ENCODE data around the gene CLASP2.
"Not testable (repeated sequence)": the region's sequence is repeated elsewhere in the genome, so short reads cannot be mapped to it uniquely, and the experiment has no call there.

The CLASP2 gene

GRCh38 chr3:33541918-33542317 lies 176.1 kb downstream of the CLASP2 start:
- DNase-seq (ENCODE audit: low read depth), result no peak

GRCh38 chr3:33538678-33539339 lies 179.2 kb downstream of the CLASP2 start:
- DNase-seq (ENCODE audit: low read depth), result no peak

GRCh38 chr3:33537133-33537532 lies 180.9 kb downstream of the CLASP2 start:
- DNase-seq (ENCODE audit: low read depth), result no peak

GRCh38 chr3:33526787-33527186 lies 191.3 kb downstream of the CLASP2 start:
- no peak for DNase-seq (ENCODE audit: low read depth)

GRCh38 chr3:33525232-33525631 lies 192.8 kb downstream of the CLASP2 start:
- DNase-seq (ENCODE audit: low read depth), result no peak

GRCh38 chr3:33523093-33523667 lies 194.9 kb downstream of the CLASP2 start:
- no peak for DNase-seq (ENCODE audit: low read depth)

GRCh38 chr3:33521736-33522135 lies 196.3 kb downstream of the CLASP2 start:
- DNase-seq (ENCODE audit: low read depth), result no peak

GRCh38 chr3:33513262-33513863 lies 204.7 kb downstream of the CLASP2 start:
- DNase-seq (ENCODE audit: low read depth), result no peak

- DNase-seq (ENCODE audit: low read depth), result no peak
Observed at GRCh38 chr3:33505027-33505426, 213.0 kb downstream of the CLASP2 start.

- DNase-seq (ENCODE audit: low read depth), result no peak
Observed at GRCh38 chr3:33496449-33496848, 221.6 kb downstream of the CLASP2 start.

- DNase-seq (ENCODE audit: low read depth), result no peak
Observed at GRCh38 chr3:33491721-33492120, 226.3 kb downstream of the CLASP2 start.

- no peak for DNase-seq (ENCODE audit: low read depth)
Observed at GRCh38 chr3:33490641-33491241, 227.3 kb downstream of the CLASP2 start.

- no peak for DNase-seq (ENCODE audit: low read depth)
Observed at GRCh38 chr3:33488683-33489082, 229.4 kb downstream of the CLASP2 start.

GRCh38 chr3:33488246-33488645 lies 229.8 kb downstream of the CLASP2 start:
- no peak for DNase-seq (ENCODE audit: low read depth)

- DNase-seq (ENCODE audit: low read depth), result no peak
Observed at GRCh38 chr3:33482111-33482521, 235.9 kb downstream of the CLASP2 start.

- DNase-seq (ENCODE audit: low read depth), result no peak
Observed at GRCh38 chr3:33474896-33475295, 243.2 kb downstream of the CLASP2 start.

- DNase-seq (ENCODE audit: low read depth), result no peak
Observed at GRCh38 chr3:33473813-33474212, 244.2 kb downstream of the CLASP2 start.

GRCh38 chr3:33467786-33468185 lies 250.3 kb downstream of the CLASP2 start:
- no peak for DNase-seq (ENCODE audit: low read depth)

GRCh38 chr3:33461097-33461496 lies 257.0 kb downstream of the CLASP2 start:
- no peak for DNase-seq (ENCODE audit: low read depth)

- not testable (repeated sequence) for DNase-seq (ENCODE audit: low read depth)
Observed at GRCh38 chr3:33459577-33459976, 258.5 kb downstream of the CLASP2 start.

- no peak for DNase-seq (ENCODE audit: low read depth)
Observed at GRCh38 chr3:33458446-33458845, 259.6 kb downstream of the CLASP2 start.

GRCh38 chr3:33456756-33457155 lies 261.3 kb downstream of the CLASP2 start:
- DNase-seq (ENCODE audit: low read depth), result no peak

GRCh38 chr3:33453331-33453761 lies 264.7 kb downstream of the CLASP2 start:
- no peak for DNase-seq (ENCODE audit: low read depth)
